GM12864 (cell line): ENCODE data around the gene CRIP3.
"Not testable (repeated sequence)": the region's sequence is repeated elsewhere in the genome, so short reads cannot be mapped to it uniquely, and the experiment has no call there.

Experiments
- DNase-seq: peaks from one replicate; pipeline ENCODE4 v3.0.0-alpha.2; 2011; ENCODE audit warnings: low read depth
- H3K4me3 ChIP-seq: 2 replicates; pipeline ENCODE4 v1.5.1; 2011; ENCODE audit warnings: mild to moderate bottlenecking, low read depth, low read length, control low read depth
- TF ChIP-seq, protein P1 (sequence below): IDR thresholded peaks from 2 replicates; pipeline ENCODE4 v1.5.1; 2011; ENCODE audit warnings: low read depth, mild to moderate bottlenecking, moderate library complexity, low read length, control low read depth, inconsistent platforms; ENCODE audit errors: missing control alignments

CRIP3 gene

DNA sequence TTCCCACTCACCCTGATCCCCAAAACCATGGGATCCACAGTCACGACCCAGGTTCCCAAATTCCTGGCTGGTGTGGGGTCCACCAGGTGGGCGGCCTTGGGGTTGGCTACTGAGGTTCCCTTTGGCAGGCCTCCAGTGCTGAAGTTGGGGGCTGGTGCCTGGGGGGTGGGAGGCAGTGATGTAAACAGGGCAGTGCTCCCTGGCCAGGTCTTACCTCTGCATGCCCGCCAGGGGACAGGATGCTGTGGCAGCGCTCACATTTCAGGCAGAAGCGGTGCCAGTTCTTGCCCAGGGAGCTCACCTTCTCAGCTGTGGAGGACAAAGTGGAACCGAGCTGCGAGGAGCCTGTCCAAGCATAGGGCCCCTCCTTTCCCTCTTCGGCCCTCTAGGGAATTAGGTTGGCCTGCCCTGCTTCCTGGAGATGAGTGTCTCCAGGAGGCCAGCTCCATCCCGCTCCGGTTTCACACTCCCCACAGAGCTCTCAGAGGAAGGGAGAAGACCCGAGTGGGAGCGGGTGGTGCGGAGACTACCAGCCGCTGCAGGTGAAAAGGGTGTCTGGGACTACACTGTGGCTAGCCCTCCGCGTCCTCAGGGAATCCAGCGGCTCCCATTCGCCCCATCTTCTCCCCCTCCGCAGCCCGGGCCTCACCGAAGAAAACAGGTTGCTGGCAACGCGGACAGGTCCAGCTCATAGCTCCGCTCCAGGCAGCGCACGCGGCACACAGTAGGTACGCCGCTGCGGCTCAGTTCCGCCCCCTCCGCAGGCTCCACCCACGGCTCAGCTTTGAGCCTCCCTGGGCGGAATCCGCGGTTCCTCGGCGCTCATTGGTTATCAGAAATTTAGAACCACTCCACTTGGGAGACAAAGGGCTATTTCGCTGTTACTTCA, at the start of gene CRIP3:
Gene CRIP3 (minus strand): TSS at position 726 of the 889 bp plus-strand sequence. CDS start 34 bp downstream, at position 692.
- no peak for DNase-seq
- peak within 1 kb of the TSS; percentile 43 for H3K4me3 ChIP-seq
- TF ChIP-seq, protein P1, sequence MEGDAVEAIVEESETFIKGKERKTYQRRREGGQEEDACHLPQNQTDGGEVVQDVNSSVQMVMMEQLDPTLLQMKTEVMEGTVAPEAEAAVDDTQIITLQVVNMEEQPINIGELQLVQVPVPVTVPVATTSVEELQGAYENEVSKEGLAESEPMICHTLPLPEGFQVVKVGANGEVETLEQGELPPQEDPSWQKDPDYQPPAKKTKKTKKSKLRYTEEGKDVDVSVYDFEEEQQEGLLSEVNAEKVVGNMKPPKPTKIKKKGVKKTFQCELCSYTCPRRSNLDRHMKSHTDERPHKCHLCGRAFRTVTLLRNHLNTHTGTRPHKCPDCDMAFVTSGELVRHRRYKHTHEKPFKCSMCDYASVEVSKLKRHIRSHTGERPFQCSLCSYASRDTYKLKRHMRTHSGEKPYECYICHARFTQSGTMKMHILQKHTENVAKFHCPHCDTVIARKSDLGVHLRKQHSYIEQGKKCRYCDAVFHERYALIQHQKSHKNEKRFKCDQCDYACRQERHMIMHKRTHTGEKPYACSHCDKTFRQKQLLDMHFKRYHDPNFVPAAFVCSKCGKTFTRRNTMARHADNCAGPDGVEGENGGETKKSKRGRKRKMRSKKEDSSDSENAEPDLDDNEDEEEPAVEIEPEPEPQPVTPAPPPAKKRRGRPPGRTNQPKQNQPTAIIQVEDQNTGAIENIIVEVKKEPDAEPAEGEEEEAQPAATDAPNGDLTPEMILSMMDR: peak; percentile 73

- TF ChIP-seq, protein P1: peak; percentile 43
- DNase-seq: no peak
- H3K4me3 ChIP-seq: no peak overlapping the region
Measured at GRCh38 chr6:43355862-43356590, 47.4 kb upstream of the CRIP3 start.

DNA sequence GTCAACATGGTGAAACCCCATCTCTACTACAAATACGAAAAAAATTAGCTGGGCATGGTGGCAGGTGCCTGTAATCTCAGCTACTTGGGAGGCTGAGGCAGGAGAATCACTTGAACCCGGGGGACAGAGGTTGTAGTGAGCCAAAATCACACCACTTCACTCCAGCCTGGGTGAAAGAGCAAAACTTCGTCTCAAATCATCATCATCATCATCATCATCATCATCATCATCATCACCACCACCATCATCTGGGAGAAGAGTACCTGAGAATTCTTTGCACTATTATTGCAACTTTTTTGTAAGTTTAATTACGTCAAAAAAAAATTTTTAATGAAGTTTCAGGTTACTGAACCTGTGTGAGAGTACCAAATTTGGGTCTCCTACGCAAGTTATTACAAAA, 43.3 kb upstream of the CRIP3 start:
- not testable (repeated sequence) for DNase-seq, H3K4me3 ChIP-seq

GRCh38 chr6:43347444-43347843, 38.8 kb upstream of the CRIP3 start:
- H3K4me3 ChIP-seq: no peak overlapping the region
- TF ChIP-seq, protein P1: no peak
- no peak for DNase-seq

GRCh38 chr6:43347021-43347420, 38.4 kb upstream of the CRIP3 start:
- TF ChIP-seq, protein P1: no peak

DNA sequence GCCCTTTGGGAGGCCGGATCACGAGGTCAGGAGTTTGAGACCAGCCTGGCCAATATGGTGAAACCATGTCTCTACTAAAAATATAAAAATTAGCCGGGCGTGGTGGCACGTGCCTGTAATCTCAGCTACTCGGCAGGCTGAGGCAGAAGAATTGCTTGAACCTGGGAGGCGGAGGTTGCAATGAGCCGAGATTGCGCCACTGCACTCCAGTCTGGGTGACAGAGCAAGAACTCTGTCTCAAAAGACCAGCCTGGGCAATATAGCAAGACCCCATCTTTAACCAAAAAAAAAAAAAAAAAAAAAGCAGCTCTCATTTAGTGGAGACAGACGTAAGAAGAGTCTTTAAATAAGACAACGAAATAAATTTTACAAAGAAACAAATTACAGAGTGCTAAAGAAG, 37.6 kb upstream of the CRIP3 start:
- not testable (repeated sequence) for DNase-seq, H3K4me3 ChIP-seq

More at GRCh38 chr6:43347021-43347420, 38.4 kb upstream of the CRIP3 start:
- no peak for DNase-seq
- H3K4me3 ChIP-seq: no peak overlapping the region

DNA sequence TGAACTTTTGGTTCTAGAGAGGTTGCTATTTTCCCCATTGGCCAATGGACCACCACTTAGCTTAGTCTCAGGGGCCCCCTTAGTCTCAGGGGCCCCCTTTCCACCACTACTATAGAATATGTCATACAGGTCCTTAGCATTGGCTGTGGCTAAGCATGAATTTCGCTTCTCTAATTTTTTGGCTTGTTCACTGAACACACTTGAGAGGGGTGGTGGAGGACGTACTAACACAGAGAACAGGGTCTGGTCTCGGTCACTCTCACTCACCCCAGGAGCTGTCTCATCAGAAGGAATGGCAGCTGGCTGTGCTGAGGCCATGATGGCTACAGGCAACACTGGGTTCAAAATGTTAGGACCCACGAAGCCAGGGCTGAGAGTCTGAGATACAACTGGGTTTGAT, 30.5 kb upstream of the CRIP3 start:
- H3K4me3 ChIP-seq: no peak overlapping the region
- peak; percentile 56 for DNase-seq
- TF ChIP-seq, protein P1: no peak

GRCh38 chr6:43338243-43338642, 29.6 kb upstream of the CRIP3 start:
- H3K4me3 ChIP-seq: no peak overlapping the region
- TF ChIP-seq, protein P1: no peak
- peak; percentile 46 for DNase-seq
